ENCODE data around the gene LYAR.

GRCh38 chr4:4316150-4316495, 26.2 kb upstream of the LYAR start:
- TF ChIP-seq EP300 (IDR thresholded peaks at IDR 0.05) (no peak), CTCF (IDR thresholded peaks at IDR 0.05) (no peak)

Measured in tibial nerve (tissue), 4 donors.